Measurements from ENCODE around the gene A1CF.
"Not testable (repeated sequence)": the region's sequence is repeated elsewhere in the genome, so short reads cannot be mapped to it uniquely, and the experiment has no call there.

Gene A1CF

DNA sequence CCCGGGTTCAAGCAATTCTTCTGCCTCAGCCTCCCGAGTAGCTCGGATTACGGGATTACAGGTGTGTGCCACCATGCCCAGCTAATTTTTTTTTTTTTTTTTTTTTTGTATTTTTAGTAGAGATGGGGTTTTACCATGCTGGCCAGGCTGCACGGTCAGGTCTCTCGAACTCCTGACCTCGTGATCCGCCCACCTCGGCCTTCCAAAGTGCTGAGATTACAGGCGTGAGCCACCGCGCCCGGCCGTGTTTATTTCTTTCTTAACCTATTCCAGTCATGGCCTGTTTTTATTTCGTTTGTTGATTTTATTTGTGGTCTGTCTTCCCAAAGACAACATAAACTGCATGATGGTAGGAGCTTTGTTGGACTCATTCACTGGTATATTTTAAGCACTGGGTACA, 20.4 kb upstream of the A1CF start:
- H3K4me1 ChIP-seq (ENCODE audit: control insufficient read depth, insufficient read depth, low read length); H3K9ac ChIP-seq (ENCODE audit: low read length); H3K27me3 ChIP-seq (replicated peaks; ENCODE audit: control insufficient read depth, insufficient read depth, low read length); H3K4me3 ChIP-seq (ENCODE audit: low read length); H3K36me3 ChIP-seq (ENCODE audit: control insufficient read depth, insufficient read depth, low read length, severe bottlenecking); DNase-seq (ENCODE audit: low read depth); H3K9me3 ChIP-seq (ENCODE audit: control insufficient read depth, low read length): not testable (repeated sequence)

DNA sequence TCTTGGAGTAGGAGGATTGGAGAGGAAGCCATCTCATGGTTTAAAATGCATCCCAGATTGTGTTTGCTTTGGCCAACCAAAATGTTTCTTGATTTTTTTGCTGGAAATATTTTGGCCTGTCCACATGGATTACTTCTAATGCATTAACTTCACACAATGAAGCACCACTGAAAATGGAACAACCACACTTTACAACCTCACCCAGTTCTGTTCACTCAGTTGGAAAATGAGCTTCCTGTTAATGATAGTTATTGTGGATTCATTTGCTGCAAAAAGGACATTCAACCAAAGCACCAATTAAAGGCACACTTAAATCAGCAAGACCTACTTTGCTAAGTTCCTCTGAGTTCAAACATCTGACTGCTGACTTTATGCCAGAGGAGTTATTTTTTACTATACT, 11.3 kb upstream of the A1CF start:
- Histone ChIP-seq H3K9me3 (ENCODE audit: control insufficient read depth, low read length) (no peaks in the 10 kb centered on the region), H3K36me3 (ENCODE audit: control insufficient read depth, insufficient read depth, low read length, severe bottlenecking) (no peaks in the 10 kb centered on the region), H3K4me3 (ENCODE audit: low read length) (no peak overlapping the region), H3K27me3 (replicated peaks; ENCODE audit: control insufficient read depth, insufficient read depth, low read length) (no peaks in the 10 kb centered on the region), H3K4me1 (ENCODE audit: control insufficient read depth, insufficient read depth, low read length) (no peaks in the 10 kb centered on the region), H3K9ac (ENCODE audit: low read length) (no peak overlapping the region)
- no peak for DNase-seq (ENCODE audit: low read depth)

DNA sequence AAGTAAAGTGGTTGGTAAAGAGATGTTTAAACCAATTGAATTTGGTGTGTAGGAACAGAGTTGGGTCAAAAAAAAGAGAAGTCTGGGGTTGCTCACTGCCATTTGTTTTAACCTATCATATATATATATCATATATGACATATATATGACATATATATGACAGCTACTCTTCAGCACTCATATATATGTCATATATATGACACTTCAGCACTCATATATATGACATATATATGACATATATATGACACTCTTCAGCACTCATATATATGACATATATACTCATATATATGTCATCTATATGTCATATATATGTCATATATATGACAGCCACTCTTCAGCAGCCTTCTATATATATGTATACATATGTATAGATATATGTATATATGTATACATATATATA, 8.9 kb upstream of the A1CF start:
- Histone ChIP-seq H3K4me1 (ENCODE audit: control insufficient read depth, insufficient read depth, low read length) (no peaks in the 10 kb centered on the region), H3K9me3 (ENCODE audit: control insufficient read depth, low read length) (no peaks in the 10 kb centered on the region), H3K4me3 (ENCODE audit: low read length) (no peak overlapping the region), H3K27me3 (replicated peaks; ENCODE audit: control insufficient read depth, insufficient read depth, low read length) (no peaks in the 10 kb centered on the region), H3K36me3 (ENCODE audit: control insufficient read depth, insufficient read depth, low read length, severe bottlenecking) (no peaks in the 10 kb centered on the region), H3K9ac (ENCODE audit: low read length) (no peak overlapping the region)
- DNase-seq (ENCODE audit: low read depth), result no peak

DNA sequence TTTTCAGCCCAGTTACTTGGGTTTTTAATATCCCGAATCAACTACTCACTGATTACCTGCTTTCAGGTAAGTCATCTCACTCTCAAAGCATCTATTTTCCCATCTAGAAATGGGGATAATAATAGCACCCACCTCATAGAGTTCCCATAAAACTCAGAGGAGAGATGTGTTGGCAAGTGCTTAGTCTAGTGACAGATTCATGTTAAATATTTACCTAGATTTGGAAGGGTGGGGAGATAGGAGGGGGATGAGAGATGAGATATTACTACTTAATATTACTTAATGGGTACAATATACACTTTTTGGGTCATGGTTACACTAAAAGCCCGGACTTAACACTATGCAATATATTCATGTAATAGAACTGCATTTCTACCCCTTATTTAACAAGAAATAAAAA, 7.0 kb upstream of the A1CF start:
- H3K27me3 ChIP-seq (replicated peaks; ENCODE audit: control insufficient read depth, insufficient read depth, low read length), result no peaks in the 10 kb centered on the region
- no peak overlapping the region for H3K4me3 ChIP-seq (ENCODE audit: low read length)
- no peaks in the 10 kb centered on the region for H3K36me3 ChIP-seq (ENCODE audit: control insufficient read depth, insufficient read depth, low read length, severe bottlenecking)
- no peak overlapping the region for H3K9ac ChIP-seq (ENCODE audit: low read length)
- H3K9me3 ChIP-seq (ENCODE audit: control insufficient read depth, low read length), result no peaks in the 10 kb centered on the region
- no peaks in the 10 kb centered on the region for H3K4me1 ChIP-seq (ENCODE audit: control insufficient read depth, insufficient read depth, low read length)
- no peak for DNase-seq (ENCODE audit: low read depth)

DNA sequence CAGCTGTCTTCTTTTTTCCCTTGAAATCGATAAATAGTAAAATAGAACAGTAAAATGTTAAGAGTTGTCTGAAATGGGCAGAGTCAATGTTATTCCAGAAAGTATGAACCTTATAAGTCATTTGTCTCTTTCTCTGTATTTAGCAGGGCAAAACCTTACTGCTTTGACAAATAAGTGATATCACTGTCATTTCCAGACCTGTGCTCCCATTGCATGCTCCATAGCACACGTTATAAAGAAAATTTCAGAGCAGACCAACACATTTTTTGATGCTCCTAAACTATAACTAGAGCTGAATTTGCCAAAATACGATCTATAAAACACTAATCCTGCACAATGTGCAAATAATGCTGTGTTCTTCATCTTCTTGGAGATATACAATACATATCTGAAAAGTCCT, 1.1 kb downstream of the A1CF start:
- Histone ChIP-seq H3K4me1 (ENCODE audit: control insufficient read depth, insufficient read depth, low read length) (no peaks in the 10 kb centered on the region), H3K27me3 (replicated peaks; ENCODE audit: control insufficient read depth, insufficient read depth, low read length) (no peaks in the 10 kb centered on the region), H3K4me3 (ENCODE audit: low read length) (no peak overlapping the region), H3K36me3 (ENCODE audit: control insufficient read depth, insufficient read depth, low read length, severe bottlenecking) (no peaks in the 10 kb centered on the region), H3K9ac (ENCODE audit: low read length) (no peak overlapping the region), H3K9me3 (ENCODE audit: control insufficient read depth, low read length) (no peaks in the 10 kb centered on the region)
- no peak for DNase-seq (ENCODE audit: low read depth)

DNA sequence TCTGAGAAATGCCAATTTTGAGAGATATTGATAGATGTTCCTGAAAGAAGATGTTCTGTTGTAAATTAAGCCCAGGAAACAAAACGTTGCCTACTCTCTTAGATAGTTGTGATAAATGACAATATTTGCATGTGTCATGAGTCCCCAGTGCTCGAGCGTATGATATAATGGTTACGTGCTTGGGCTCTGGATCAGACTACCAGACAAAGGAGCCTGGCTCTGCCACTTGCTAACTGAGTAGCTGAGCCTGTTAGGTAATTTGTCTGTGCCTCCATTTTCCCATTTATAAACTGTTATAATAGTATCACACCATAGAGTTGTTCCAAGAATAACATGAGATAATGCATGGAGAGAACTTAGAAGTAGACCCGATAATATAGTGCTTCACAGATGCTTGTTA, 1.8 kb downstream of the A1CF start:
- Histone ChIP-seq H3K27me3 (replicated peaks; ENCODE audit: control insufficient read depth, insufficient read depth, low read length) (no peaks in the 10 kb centered on the region), H3K4me3 (ENCODE audit: low read length) (no peak overlapping the region), H3K9me3 (ENCODE audit: control insufficient read depth, low read length) (no peaks in the 10 kb centered on the region), H3K9ac (ENCODE audit: low read length) (no peak overlapping the region), H3K4me1 (ENCODE audit: control insufficient read depth, insufficient read depth, low read length) (no peaks in the 10 kb centered on the region), H3K36me3 (ENCODE audit: control insufficient read depth, insufficient read depth, low read length, severe bottlenecking) (no peaks in the 10 kb centered on the region)
- no peak for DNase-seq (ENCODE audit: low read depth)

DNA sequence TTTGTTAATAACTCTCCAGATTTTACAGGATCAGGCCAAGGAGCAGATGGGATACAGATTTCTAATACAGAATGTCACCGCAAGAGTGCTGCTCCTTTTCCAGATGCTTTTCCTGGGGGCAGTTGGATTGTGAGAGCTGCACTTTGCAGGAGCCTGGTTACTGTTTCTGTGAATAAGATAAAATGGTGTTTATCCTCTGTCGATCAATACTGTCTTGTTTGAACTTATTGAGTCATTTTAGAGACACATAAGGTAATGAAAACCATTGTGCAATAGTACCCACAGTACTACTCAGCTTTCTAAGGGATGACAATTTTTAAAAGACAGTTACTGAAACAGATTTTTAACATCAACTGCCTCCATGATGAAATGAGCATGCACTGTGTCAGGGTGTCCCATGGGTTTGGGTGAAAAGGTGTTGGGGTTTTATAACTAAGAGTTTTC, 2.9 kb downstream of the A1CF start:
- no peaks in the 10 kb centered on the region for H3K9me3 ChIP-seq (ENCODE audit: control insufficient read depth, low read length)
- no peak for DNase-seq (ENCODE audit: low read depth)
- H3K9ac ChIP-seq (ENCODE audit: low read length), result no peak overlapping the region
- no peaks in the 10 kb centered on the region for H3K27me3 ChIP-seq (replicated peaks; ENCODE audit: control insufficient read depth, insufficient read depth, low read length)
- H3K36me3 ChIP-seq (ENCODE audit: control insufficient read depth, insufficient read depth, low read length, severe bottlenecking), result no peaks in the 10 kb centered on the region
- no peaks in the 10 kb centered on the region for H3K4me1 ChIP-seq (ENCODE audit: control insufficient read depth, insufficient read depth, low read length)
- no peak overlapping the region for H3K4me3 ChIP-seq (ENCODE audit: low read length)

DNA sequence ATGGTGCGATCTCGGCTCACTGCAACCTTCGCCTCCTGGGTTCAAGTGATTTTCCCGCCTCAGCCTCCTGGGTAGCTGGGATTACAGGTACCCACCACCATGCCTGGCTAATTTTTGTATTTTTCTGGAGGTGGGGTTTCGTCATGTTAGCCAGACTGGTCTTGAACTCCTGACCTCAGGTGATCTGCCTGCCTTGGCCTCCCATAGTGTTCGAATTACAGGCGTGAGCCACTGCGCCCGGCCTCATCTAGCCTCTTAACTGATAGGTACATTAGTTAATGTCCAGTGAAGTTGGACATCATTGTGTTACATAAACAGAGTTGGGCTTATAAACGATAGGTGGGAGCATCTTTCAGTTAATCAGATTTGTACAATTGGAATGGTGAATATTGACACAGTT, 4.4 kb downstream of the A1CF start:
- not testable (repeated sequence) for H3K36me3 ChIP-seq (ENCODE audit: control insufficient read depth, insufficient read depth, low read length, severe bottlenecking); DNase-seq (ENCODE audit: low read depth); H3K27me3 ChIP-seq (replicated peaks; ENCODE audit: control insufficient read depth, insufficient read depth, low read length); H3K9ac ChIP-seq (ENCODE audit: low read length); H3K4me1 ChIP-seq (ENCODE audit: control insufficient read depth, insufficient read depth, low read length); H3K9me3 ChIP-seq (ENCODE audit: control insufficient read depth, low read length); H3K4me3 ChIP-seq (ENCODE audit: low read length)

DNA sequence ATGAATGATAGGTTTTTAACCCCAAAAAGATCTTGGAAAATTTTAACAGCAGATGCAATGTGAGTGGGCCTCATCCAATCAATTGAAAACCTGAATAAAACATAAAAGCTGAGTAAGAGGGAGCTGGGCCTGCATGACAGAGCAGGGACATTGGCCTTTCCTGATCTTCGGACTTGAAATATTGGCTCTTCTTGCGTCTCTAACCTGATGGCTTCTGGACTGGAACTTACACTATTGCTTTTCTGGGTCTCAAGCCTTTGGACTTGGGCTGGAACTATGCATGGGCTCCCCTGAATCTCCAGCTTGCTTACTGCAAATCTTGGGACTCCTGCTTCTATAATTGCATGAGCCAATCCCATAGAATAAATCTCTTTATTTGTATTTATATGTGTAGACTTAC, 9.0 kb downstream of the A1CF start:
- no peaks in the 10 kb centered on the region for H3K27me3 ChIP-seq (replicated peaks; ENCODE audit: control insufficient read depth, insufficient read depth, low read length)
- no peak overlapping the region for H3K4me3 ChIP-seq (ENCODE audit: low read length)
- no peak overlapping the region for H3K9ac ChIP-seq (ENCODE audit: low read length)
- no peaks in the 10 kb centered on the region for H3K36me3 ChIP-seq (ENCODE audit: control insufficient read depth, insufficient read depth, low read length, severe bottlenecking)
- H3K9me3 ChIP-seq (ENCODE audit: control insufficient read depth, low read length), result no peaks in the 10 kb centered on the region
- no peak for DNase-seq (ENCODE audit: low read depth)
- no peaks in the 10 kb centered on the region for H3K4me1 ChIP-seq (ENCODE audit: control insufficient read depth, insufficient read depth, low read length)

DNA sequence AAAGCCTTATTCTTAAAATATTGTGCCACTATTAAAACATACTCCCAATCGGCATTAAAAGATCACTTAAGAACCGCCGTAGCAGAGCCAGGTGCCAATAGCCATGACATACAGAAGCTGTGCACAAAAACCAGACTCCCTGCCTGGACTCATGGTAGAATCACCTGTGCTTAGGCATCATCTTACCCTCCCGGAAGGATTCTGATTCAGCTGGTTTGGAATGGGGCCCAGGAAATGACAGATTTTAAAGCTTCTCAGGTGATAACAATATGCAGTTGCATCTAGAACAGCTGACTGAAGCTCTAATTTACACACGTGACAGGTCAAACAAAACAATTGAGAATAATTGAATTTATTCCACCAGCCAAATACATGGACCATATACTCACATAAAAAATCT, 10.7 kb downstream of the A1CF start:
- Histone ChIP-seq H3K4me3 (ENCODE audit: low read length) (no peak overlapping the region), H3K9me3 (ENCODE audit: control insufficient read depth, low read length) (no peaks in the 10 kb centered on the region), H3K4me1 (ENCODE audit: control insufficient read depth, insufficient read depth, low read length) (no peaks in the 10 kb centered on the region), H3K36me3 (ENCODE audit: control insufficient read depth, insufficient read depth, low read length, severe bottlenecking) (no peaks in the 10 kb centered on the region), H3K9ac (ENCODE audit: low read length) (no peak overlapping the region), H3K27me3 (replicated peaks; ENCODE audit: control insufficient read depth, insufficient read depth, low read length) (no peaks in the 10 kb centered on the region)
- DNase-seq (ENCODE audit: low read depth), result no peak

DNA sequence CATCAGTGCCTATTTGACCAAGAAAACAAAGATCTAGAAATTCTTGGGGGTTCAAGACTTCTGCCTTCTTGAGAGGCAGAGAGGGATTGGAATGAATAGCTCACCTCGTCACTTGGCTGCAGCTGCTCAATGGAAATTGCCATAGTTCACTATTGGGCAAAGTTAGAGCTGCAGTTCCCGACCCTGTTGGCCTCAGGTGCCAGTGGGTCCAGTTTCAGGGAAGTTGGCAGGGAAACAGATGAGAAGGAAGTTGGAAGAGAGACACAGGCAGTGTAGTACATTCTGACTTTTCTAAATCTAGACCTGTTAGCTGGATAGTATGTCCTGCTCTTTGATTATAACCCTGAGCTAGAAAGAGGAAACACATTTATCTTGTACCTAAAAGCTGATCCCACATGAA, 19.1 kb downstream of the A1CF start:
- Histone ChIP-seq H3K36me3 (ENCODE audit: control insufficient read depth, insufficient read depth, low read length, severe bottlenecking) (no peaks in the 10 kb centered on the region), H3K9ac (ENCODE audit: low read length) (no peak overlapping the region), H3K9me3 (ENCODE audit: control insufficient read depth, low read length) (no peaks in the 10 kb centered on the region), H3K4me1 (ENCODE audit: control insufficient read depth, insufficient read depth, low read length) (no peaks in the 10 kb centered on the region), H3K4me3 (ENCODE audit: low read length) (no peak overlapping the region), H3K27me3 (replicated peaks; ENCODE audit: control insufficient read depth, insufficient read depth, low read length) (peaks cover 4% of the 10 kb centered on the region)
- DNase-seq (ENCODE audit: low read depth), result no peak

DNA sequence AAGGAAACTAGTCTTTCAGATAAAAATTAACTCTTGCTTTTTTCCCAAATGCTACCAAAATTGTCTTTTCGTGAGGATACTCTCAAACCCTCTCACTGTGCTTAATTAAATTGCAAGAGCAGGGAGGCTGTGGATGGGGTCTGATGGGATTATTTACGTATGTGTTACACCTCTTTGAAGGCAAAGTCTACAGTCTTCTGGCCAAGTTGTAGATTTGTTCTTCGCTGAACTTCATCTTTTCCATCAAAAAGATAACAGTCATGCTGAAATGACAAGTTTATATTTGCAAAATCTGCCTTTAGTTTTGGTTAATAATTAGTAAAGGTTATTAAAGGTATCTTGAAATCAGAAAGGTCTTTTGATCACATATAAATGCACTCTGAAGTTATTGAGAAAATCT, 22.7 kb downstream of the A1CF start:
- Histone ChIP-seq H3K4me1 (ENCODE audit: control insufficient read depth, insufficient read depth, low read length) (no peaks in the 10 kb centered on the region), H3K36me3 (ENCODE audit: control insufficient read depth, insufficient read depth, low read length, severe bottlenecking) (no peaks in the 10 kb centered on the region), H3K9me3 (ENCODE audit: control insufficient read depth, low read length) (no peaks in the 10 kb centered on the region), H3K9ac (ENCODE audit: low read length) (no peak overlapping the region), H3K4me3 (ENCODE audit: low read length) (no peak overlapping the region), H3K27me3 (replicated peaks; ENCODE audit: control insufficient read depth, insufficient read depth, low read length) (peaks cover 4% of the 10 kb centered on the region)
- no peak for DNase-seq (ENCODE audit: low read depth)

Measured in adipocyte (in vitro differentiated cells).